Measurements from ENCODE around the gene IFIT5.
A peak's percentile ranks its signal among the peaks of the same experiment; 100 is the strongest.
"Not testable (repeated sequence)": the region's sequence is repeated elsewhere in the genome, so short reads cannot be mapped to it uniquely, and the experiment has no call there.

The IFIT5 gene

GRCh38 chr10:89395141-89395540 is 19.2 kb upstream of the IFIT5 start:
- no peak for DNase-seq

DNA sequence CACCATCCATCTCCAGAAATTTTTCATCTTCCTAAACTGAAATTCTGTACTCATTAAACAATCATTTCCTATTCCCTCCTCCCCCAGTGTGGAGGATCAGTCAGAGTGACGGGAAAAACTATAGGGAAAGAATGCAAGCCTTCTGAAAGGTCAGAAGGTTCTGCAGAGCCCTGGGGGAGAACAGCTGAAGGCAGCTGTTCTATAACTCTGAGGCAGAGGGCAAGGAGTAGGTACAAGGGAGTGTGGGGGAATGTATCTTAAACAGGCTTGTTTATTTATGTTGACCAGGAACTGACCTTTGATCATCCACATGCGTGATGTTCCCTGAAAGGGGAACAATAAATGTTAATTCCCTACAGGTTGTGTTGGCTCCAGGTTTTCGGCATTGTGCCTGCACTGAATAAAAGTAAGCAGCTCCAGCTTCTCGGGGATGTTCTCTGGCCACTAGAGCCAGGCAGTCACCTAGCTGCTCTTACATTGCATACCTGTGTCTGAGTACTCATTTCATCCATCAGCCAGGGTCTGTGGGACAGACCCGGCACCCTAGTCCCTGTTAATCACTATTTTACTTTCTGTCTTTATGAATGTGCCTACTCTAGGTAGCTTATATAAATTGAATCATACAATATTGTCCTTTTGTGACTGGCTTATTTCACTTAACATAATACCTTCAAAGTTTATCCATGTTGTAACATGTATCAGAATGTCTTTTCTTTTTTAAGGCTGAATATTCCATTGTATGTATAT is 16.2 kb upstream of the IFIT5 start:
- no peak for DNase-seq

DNA sequence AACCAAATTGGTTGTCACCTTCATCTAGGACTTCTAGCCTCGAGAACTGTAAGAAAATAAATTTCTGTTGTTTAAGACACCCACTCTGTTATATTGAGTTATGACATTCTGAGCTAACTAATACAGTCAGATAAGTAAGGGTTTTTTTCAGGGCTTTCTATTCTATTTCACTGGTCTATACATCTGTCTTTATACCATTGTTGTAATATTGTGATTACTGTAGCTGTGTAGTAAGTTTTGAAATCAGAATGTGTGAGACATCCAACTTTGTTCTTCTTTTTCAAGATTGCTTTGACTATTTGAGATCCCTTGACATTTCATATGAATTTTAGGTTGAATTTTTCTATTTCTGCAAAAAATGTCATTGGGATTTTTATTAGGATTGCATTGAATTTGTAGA is 14.4 kb upstream of the IFIT5 start:
- DNase-seq, result no peak

DNA sequence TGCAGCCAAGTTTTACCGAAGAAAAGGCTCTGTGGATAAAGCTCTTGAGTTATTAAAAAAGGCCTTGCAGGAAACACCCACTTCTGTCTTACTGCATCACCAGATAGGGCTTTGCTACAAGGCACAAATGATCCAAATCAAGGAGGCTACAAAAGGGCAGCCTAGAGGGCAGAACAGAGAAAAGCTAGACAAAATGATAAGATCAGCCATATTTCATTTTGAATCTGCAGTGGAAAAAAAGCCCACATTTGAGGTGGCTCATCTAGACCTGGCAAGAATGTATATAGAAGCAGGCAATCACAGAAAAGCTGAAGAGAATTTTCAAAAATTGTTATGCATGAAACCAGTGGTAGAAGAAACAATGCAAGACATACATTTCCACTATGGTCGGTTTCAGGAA is 11.3 kb upstream of the IFIT5 start:
- no peak for DNase-seq

DNA sequence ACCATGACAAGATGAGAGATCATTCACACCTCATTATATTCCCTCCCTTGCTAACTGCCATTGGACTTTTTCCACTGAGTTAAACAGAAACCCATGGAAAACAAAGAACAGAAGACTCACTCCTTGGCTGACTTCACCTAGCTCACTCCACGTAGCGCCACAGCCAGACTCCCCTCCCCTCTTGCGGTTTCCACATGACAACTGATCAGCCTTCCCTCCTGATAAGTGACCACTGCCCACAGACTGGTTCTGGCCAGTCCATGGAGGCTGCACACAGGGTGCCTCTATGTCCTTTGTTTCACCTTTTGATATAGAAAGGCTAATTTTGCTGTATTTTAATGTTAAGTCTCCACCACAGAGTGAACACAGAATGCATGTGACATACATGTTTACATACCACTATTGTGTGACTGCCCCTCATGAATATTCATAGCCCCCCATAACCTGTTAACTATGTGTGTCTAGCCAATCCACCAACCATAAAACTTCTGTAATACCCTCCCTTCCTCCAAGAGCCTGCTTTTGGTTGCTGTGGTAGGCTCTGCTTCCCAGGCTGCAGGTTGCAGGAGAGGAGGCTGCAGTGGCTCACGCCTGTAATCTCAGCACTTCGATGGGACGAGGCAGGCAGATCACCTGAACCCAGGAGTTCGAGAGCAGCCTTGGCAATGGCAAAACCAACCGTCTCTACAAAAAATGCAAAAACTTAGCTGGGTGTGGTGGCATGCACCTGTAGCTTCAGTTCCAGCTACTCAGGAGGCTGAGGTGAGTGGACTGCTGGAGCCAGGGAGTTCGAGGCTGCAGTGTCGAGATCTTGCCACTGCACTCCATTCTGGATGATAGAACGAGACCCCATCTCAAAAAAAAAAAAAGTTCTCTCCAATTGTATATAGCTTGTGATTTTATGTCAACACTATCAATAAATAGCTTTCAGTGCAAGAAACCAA is 10.0 kb upstream of the IFIT5 start:
- DNase-seq, result no peak

- not testable (repeated sequence) for DNase-seq
Observed at GRCh38 chr10:89406178-89406577, 8.2 kb upstream of the IFIT5 start.

- DNase-seq, result not testable (repeated sequence)
Observed at GRCh38 chr10:89407792-89408191, 6.6 kb upstream of the IFIT5 start.

- DNase-seq, result not testable (repeated sequence)
Observed at GRCh38 chr10:89409282-89409681, 5.1 kb upstream of the IFIT5 start.

GRCh38 chr10:89410551-89410950 is 3.8 kb upstream of the IFIT5 start:
- DNase-seq, result not testable (repeated sequence)

DNA sequence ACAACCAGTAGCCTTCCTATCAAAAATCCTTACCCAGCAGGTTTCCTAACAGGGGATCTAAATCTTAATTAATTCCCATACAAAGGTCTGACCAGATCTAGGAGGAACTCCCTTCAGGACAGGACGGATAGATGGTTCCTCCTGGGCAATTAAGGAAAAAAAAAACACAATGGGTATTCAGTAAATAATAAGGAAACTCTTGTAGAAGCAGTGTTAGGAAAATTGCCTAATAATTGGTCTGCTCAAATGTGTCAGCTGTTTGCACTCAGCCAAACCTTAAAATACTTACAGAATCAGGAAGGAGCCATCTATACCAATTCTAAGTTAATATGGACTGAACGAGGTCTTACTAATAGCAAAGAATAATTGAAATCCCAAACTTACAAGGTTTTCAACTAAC is 3.2 kb upstream of the IFIT5 start:
- not testable (repeated sequence) for DNase-seq

GRCh38 chr10:89412276-89412675 is 2.1 kb upstream of the IFIT5 start:
- DNase-seq, result not testable (repeated sequence)

GRCh38 chr10:89413398-89413912 is 913 bp upstream of the IFIT5 start:
- DNase-seq, result no peak

DNA sequence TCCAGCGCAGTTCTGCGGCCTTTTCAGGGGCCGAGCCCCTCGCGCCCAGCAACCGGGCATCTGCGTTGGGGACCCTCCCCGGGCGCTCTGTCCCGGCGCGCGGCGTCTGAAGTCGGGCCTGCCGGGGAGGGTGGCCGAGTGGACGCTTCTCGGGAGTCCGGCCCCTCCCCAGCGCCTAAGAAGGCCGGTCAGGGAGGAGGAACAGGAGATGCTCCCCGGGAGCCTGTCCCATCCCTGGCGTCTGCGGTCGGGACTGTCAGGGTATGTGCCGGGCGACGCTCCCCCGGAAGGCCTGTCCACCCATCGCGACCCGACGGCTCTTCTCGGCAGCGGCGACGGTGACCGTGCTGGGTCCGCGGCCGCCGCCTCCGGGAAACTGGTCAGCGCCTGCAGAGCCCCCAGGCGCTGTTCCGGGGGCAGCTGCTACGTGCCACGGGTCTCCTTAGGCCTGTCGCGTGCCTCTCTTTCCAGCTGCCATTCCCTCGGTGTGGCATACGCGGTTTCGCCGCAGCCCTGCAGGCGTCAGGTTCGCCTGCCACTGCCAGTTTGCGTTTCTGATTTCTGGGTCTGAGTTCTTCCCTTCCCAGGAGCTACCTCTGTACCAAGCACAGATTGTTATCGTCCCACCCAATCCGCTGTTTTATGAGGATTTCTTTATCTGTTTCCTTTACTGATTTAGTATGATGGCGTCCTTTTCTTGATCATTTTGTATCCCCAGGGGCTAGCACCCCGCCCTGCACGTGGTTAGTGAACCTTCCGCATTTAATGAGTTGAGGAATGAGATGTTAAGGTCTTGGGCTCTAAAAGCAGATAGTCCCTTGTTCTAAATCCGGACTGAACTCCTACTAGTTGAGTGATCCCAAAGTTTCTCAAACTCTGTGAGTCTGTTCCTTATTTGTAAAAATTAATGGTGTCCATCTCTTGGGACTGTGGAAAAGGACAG is 782 bp downstream of the IFIT5 start:
- DNase-seq, result no peak

GRCh38 chr10:89416465-89416864 is 2.1 kb downstream of the IFIT5 start:
- no peak for DNase-seq

- DNase-seq, result no peak
Observed at GRCh38 chr10:89419548-89419947, 5.2 kb downstream of the IFIT5 start.

DNA sequence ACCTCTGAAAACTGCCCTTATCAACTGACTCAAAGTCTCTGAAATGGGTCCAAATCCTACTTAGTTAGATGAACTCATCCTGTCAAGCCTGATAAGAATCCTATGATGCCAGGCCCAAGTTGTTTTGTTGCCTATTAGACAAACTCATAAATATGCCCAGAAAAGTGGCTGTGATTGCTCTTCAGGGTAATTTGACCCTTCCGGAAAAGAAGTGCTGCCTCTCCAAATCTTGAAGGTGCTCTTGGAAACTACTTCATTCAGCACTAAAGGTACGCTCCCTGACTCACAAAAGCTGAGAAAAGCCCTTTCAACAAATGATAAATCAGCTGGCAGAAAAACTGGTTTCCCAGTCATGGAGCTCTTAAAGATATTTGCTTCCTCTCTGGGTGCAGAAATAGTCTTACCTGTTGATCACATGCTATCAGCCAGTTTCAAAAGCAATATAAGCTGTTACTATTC is 6.7 kb downstream of the IFIT5 start:
- DNase-seq, result no peak

DNA sequence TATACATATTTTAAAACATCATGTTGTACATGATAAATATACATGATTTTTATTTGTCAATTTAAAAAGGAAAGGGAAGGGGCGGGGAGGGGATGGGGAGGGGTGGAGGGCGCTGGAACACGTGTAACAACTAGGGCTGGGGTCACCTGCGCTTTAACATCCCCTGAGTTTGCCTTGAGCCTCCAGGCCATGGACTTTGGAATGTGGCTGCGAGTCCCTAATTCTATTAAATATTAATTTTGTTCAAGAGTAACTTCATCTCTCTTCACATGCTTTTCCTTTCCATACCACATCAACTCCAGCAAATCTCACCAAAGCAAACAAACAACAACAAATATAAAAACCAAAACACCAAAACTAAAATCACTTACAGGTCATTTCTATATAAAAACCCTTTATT is 10.6 kb downstream of the IFIT5 start:
- no peak for DNase-seq

GRCh38 chr10:89426230-89426868 is 12.0 kb downstream of the IFIT5 start:
- DNase-seq, result peak; percentile 37

DNA sequence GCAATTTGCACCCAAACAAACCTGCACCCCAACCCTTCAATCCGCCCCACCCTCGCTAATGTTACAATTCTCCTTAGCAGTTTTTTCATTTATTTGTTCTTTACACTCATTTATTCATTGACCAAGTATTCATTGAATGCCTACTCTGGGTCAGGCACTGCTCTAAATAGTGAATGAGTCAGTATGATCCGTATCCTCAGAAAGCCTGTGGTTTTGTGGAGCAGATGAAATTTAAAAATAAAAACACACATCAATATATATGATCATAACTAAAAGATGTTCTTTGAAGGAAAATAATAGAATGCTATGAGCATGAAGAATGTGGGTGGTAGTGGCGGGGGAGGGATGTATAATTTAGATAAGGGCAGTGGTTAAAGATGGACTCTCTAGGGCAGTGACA is 13.3 kb downstream of the IFIT5 start:
- no peak for DNase-seq

DNA sequence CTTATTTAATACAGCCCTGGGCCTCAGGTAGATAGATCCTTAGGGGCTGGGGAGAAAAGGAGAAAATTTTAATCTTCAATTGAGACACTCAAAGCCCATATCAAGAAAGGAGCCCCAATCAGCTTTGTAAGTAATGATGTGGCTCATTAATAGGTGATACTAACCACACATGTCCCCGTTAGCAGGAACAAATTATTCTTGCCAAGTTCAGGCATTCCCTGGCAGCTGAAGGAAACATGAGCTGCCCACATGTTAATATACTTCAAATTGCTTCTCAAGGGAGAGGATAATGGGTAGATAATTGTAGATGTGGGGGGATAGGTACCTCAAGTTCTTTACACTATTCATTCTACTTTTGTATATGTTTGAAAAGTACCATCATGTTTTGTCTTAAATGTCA is 14.5 kb downstream of the IFIT5 start:
- no peak for DNase-seq

- no peak for DNase-seq
Observed at GRCh38 chr10:89431977-89432376, 17.6 kb downstream of the IFIT5 start.

GRCh38 chr10:89438525-89438924 is 24.2 kb downstream of the IFIT5 start:
- DNase-seq, result no peak

Measured in KG1 (cell line).